ENCODE measurements around the gene IFNA1. TPM values are rescaled to one million over a fixed set of nuclear protein-coding genes. Genes with fewer than 3 reads are reported as not detected.

Gene IFNA1
- total RNA-seq, 1 experiment from 2014 or later: not detected

GRCh38 chr9:21399956-21400355 is 40.3 kb upstream of the IFNA1 start:
- H2BK120ac ChIP-seq (ENCODE audit: low read depth, low read length, poor library complexity, severe bottlenecking): no peak overlapping the region
- no peak overlapping the region for H3K23ac ChIP-seq (ENCODE audit: insufficient read length, low read depth, low read length)
- H2BK15ac ChIP-seq (ENCODE audit: low read depth, low read length): no peak overlapping the region
- WGBS (ENCODE audit: extremely low coverage, insufficient read length, low lambda C conversion rate): no CpG with 5 or more reads among the region's 3 CpGs
- no peak for DNase-seq
- Mint-ChIP-seq H3K9me3 (no peaks in the 10 kb centered on the region; a peak in 1 of 5 replicates), H3K27me3 (ENCODE audit: low read depth) (peaks cover 81% of the 10 kb centered on the region), H3K4me3 (no peak overlapping the region), H3K27ac (no peak overlapping the region), H3K36me3 (ENCODE audit: insufficient read depth in 1 of 3, low read depth in 3 of 3) (no peaks in the 10 kb centered on the region), H3K4me1 (peaks cover 7 to 11% of the 10 kb centered on the region in 2 experiments)
- no peak overlapping the region for H3K56ac ChIP-seq (ENCODE audit: insufficient read length, low read depth, low read length)
- no peak overlapping the region for H3K18ac ChIP-seq (ENCODE audit: insufficient read length, low read depth, low read length)
- H3K79me1 ChIP-seq (ENCODE audit: insufficient read depth, low read depth, low read length, poor library complexity, severe bottlenecking): no peaks in the 10 kb centered on the region
- H4K20me1 ChIP-seq (ENCODE audit: control insufficient read depth, insufficient read depth, insufficient read length): no peaks in the 10 kb centered on the region
- no peak for TF ChIP-seq CTCF (conservative IDR thresholded peaks at IDR 0.05)
- no peak overlapping the region for H2BK12ac ChIP-seq (ENCODE audit: insufficient read length, low read depth, low read length)
- H4K91ac ChIP-seq (ENCODE audit: insufficient read length, low read depth, low read length): no peak overlapping the region
- H3T11ph ChIP-seq (ENCODE audit: low read length): no peak overlapping the region
- no peaks in the 10 kb centered on the region for H3K4me1 ChIP-seq (ENCODE audit: insufficient read depth, low read length)
- no peak overlapping the region for H2BK20ac ChIP-seq (ENCODE audit: low read depth, low read length, poor library complexity, severe bottlenecking)
- no peak overlapping the region for H4K5ac ChIP-seq (ENCODE audit: insufficient read length, low read depth, low read length)
- H3K14ac ChIP-seq (ENCODE audit: insufficient read depth, low read length): no peak overlapping the region
- no peak overlapping the region for H3K9ac ChIP-seq (ENCODE audit: extremely low read depth, insufficient read length, low read length)
- H3K27me3 ChIP-seq (ENCODE audit: insufficient read depth, low read length): peaks cover 6% of the 10 kb centered on the region; the same call in 1 of the 2 replicates
- H3K79me2 ChIP-seq (ENCODE audit: insufficient read depth, low read length): no peaks in the 10 kb centered on the region
- no peak overlapping the region for H3K4ac ChIP-seq (ENCODE audit: low read depth, low read length)
- no peak overlapping the region for H3K4me2 ChIP-seq (ENCODE audit: insufficient read depth, insufficient read length, low read length)
- H2AFZ ChIP-seq (ENCODE audit: low read length): no peak overlapping the region
- no peak overlapping the region for H2BK5ac ChIP-seq (ENCODE audit: insufficient read length, low read length)
- no peak overlapping the region for H4K8ac ChIP-seq (replicated peaks; ENCODE audit: insufficient read length, low read depth, low read length)
- H2AK5ac ChIP-seq (ENCODE audit: insufficient read length, low read length): no peak overlapping the region
- no peaks in the 10 kb centered on the region for H3K9me3 ChIP-seq (ENCODE audit: control insufficient read depth, low read depth, low read length)
- no peak overlapping the region for H3K27ac ChIP-seq (ENCODE audit: insufficient read length, low read depth, low read length)
- no peaks in the 10 kb centered on the region for H3K23me2 ChIP-seq (ENCODE audit: insufficient read length, low read depth, low read length, poor library complexity, severe bottlenecking)
